ENCODE measurements around the gene SFXN1. TPM values are rescaled to one million over a fixed set of nuclear protein-coding genes. Genes with fewer than 3 reads are reported as not detected.

SFXN1 gene
- polyA plus RNA-seq, 3 donors, result 5.8 to 10.3 (median 8.3) TPM

DNA sequence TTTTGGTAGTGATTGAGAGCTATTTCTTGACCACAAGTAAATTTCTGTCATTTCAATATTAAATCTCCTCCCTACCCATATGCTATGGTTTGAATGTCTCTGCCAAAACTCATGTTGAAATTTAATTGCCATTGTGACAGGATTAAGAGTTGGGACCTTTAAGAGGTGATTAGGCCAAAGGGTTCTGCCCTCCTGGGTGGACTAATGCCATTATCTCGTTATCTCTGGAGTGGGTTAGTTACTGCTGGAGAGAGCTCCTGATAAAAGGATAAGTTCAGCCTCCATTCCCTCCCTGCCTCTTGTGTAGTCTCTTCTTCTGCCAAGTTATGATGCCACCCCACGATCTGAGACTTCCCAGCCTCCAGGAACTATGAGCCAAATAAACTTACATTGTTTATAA is 30.8 kb upstream of the SFXN1 start:
- H3K27me3 Mint-ChIP-seq (ENCODE audit: low read depth in 3 of 3), result peaks cover 43 to 66% (median 46%) of the 10 kb centered on the region in 3 donors
- H3K4me3 ChIP-seq (replicated peaks in 1 of 3; ENCODE audit: low read depth in 2 of 3, low read length in 3 of 3), result no peak overlapping the region
- no peaks in the 10 kb centered on the region for H3K36me3 ChIP-seq (replicated peaks in 1 of 2; ENCODE audit: control insufficient read depth in 1 of 2, insufficient read depth in 2 of 2, low read length in 2 of 2)
- TF ChIP-seq CTCF (IDR thresholded peaks at IDR 0.05), result no peak
- H3K27ac Mint-ChIP-seq, result no peak overlapping the region
- peaks cover 3% of the 10 kb centered on the region for H3K4me1 Mint-ChIP-seq
- H3K9ac ChIP-seq (ENCODE audit: insufficient read depth, low read length, poor library complexity, severe bottlenecking), result no peak overlapping the region
- H3K79me2 ChIP-seq (ENCODE audit: insufficient read depth, low read length), result no peaks in the 10 kb centered on the region
- intact Hi-C loops (cut with micrococcal nuclease), result no loop called here
- peaks cover 0 to 4% (median 0%) of the 10 kb centered on the region in 7 donors for H3K9me3 Mint-ChIP-seq
- H3K36me3 Mint-ChIP-seq, result no peaks in the 10 kb centered on the region
- 60% methylated on average over 1 of the region's 2 CpGs for WGBS (ENCODE audit: insufficient coverage)
- H3K4me1 ChIP-seq (ENCODE audit: control insufficient read depth in 1 of 2, insufficient read depth in 2 of 2, low read length in 2 of 2), result peaks cover 0 to 4% of the 10 kb centered on the region in 2 donors
- H3K9me3 ChIP-seq (replicated peaks in 1 of 2; ENCODE audit: control insufficient read depth in 1 of 2, insufficient read depth in 1 of 2, low read length in 2 of 2), result peaks cover 0 to 5% of the 10 kb centered on the region in 2 donors
- H3K4me2 ChIP-seq (replicated peaks; ENCODE audit: extremely low read depth, low read length, poor library complexity, severe bottlenecking), result no peak overlapping the region
- peaks cover 10 to 53% of the 10 kb centered on the region in 2 donors for H3K27me3 ChIP-seq (ENCODE audit: control insufficient read depth in 2 of 2, insufficient read depth in 2 of 2, low read length in 2 of 2)
- no peak for DNase-seq
- H3K4me3 Mint-ChIP-seq, result peak overlapping the region in 1 of 2 donors; percentile 5
- no peak overlapping the region for H2AFZ ChIP-seq (ENCODE audit: insufficient read depth, low read depth, low read length, poor library complexity, severe bottlenecking)
- H4K20me1 ChIP-seq (ENCODE audit: insufficient read depth, low read length), result no peaks in the 10 kb centered on the region
- no peak overlapping the region for H3K27ac ChIP-seq (ENCODE audit: low read depth in 1 of 2, low read length in 2 of 2)

GRCh38 chr5:175448276-175448675 is 30.1 kb upstream of the SFXN1 start:
- Histone ChIP-seq H3K9me3 (replicated peaks in 1 of 2; ENCODE audit: control insufficient read depth in 1 of 2, insufficient read depth in 1 of 2, low read length in 2 of 2) (peaks cover 0 to 5% of the 10 kb centered on the region in 2 donors), H2AFZ (ENCODE audit: insufficient read depth, low read depth, low read length, poor library complexity, severe bottlenecking) (no peak overlapping the region), H3K36me3 (replicated peaks in 1 of 2; ENCODE audit: control insufficient read depth in 1 of 2, insufficient read depth in 2 of 2, low read length in 2 of 2) (no peaks in the 10 kb centered on the region), H4K20me1 (ENCODE audit: insufficient read depth, low read length) (no peaks in the 10 kb centered on the region), H3K4me1 (ENCODE audit: control insufficient read depth in 1 of 2, insufficient read depth in 2 of 2, low read length in 2 of 2) (peaks cover 0 to 4% of the 10 kb centered on the region in 2 donors), H3K9ac (ENCODE audit: insufficient read depth, low read length, poor library complexity, severe bottlenecking) (no peak overlapping the region), H3K4me2 (replicated peaks; ENCODE audit: extremely low read depth, low read length, poor library complexity, severe bottlenecking) (no peak overlapping the region), H3K27ac (ENCODE audit: low read depth in 1 of 2, low read length in 2 of 2) (no peak overlapping the region), H3K79me2 (ENCODE audit: insufficient read depth, low read length) (no peaks in the 10 kb centered on the region), H3K27me3 (ENCODE audit: control insufficient read depth in 2 of 2, insufficient read depth in 2 of 2, low read length in 2 of 2) (peaks cover 10 to 48% of the 10 kb centered on the region in 2 donors), H3K4me3 (replicated peaks in 1 of 3; ENCODE audit: low read depth in 2 of 3, low read length in 3 of 3) (no peak overlapping the region)
- Mint-ChIP-seq H3K9me3 (peaks cover 0 to 4% (median 0%) of the 10 kb centered on the region in 7 donors), H3K27me3 (ENCODE audit: low read depth in 3 of 3) (peaks cover 39 to 61% (median 43%) of the 10 kb centered on the region in 3 donors), H3K27ac (no peak overlapping the region), H3K4me1 (peaks cover 3% of the 10 kb centered on the region), H3K36me3 (no peaks in the 10 kb centered on the region), H3K4me3 (no peak overlapping the region)
- TF ChIP-seq CTCF (IDR thresholded peaks at IDR 0.05), result no peak
- no peak for DNase-seq
- intact Hi-C loops (cut with micrococcal nuclease), result no loop called here
- WGBS (ENCODE audit: insufficient coverage), result no CpG with 5 or more reads among the region's 3 CpGs

Data from CD14-positive monocyte (primary cell).